Osteocyte (in vitro differentiated cells): ENCODE data around the gene ADAM15. TPM values are rescaled to one million over a fixed set of nuclear protein-coding genes. Genes with fewer than 3 reads are reported as not detected.

Experiments
- DNase-seq: peaks from one replicate; pipeline ENCODE4 v3.0.0; 2021; ENCODE audit warnings: mixed read lengths; ENCODE audit not compliant: unreplicated experiment; ENCODE audit errors: extremely low spot score
- H3K27ac Mint-ChIP-seq: one replicate; pipeline ENCODE4 v1.8.0; 2021; ENCODE audit warnings: mild to moderate bottlenecking, mixed read lengths; ENCODE audit not compliant: unreplicated experiment
- H3K27me3 Mint-ChIP-seq: one replicate; pipeline ENCODE4 v1.8.0; 2021; ENCODE audit warnings: mixed read lengths; ENCODE audit not compliant: unreplicated experiment
- H3K36me3 Mint-ChIP-seq: one replicate; pipeline ENCODE4 v1.8.0; 2021; ENCODE audit warnings: mixed read lengths; ENCODE audit not compliant: unreplicated experiment
- H3K4me1 Mint-ChIP-seq: one replicate; pipeline ENCODE4 v1.8.0; 2021; ENCODE audit warnings: mixed read lengths; ENCODE audit not compliant: unreplicated experiment
- H3K4me3 Mint-ChIP-seq: one replicate; pipeline ENCODE4 v1.8.0; 2021; ENCODE audit warnings: mild to moderate bottlenecking, moderate library complexity, mixed read lengths; ENCODE audit not compliant: unreplicated experiment
- H3K9me3 Mint-ChIP-seq: one replicate; pipeline ENCODE4 v1.8.0; 2021; ENCODE audit warnings: mixed read lengths; ENCODE audit not compliant: unreplicated experiment
- total RNA-seq: library from RNA; stranded (reverse); gene quantifications from 2 replicates; pipeline ENCODE4 v1.2.1, GENCODE V29; 2021
- TF ChIP-seq, protein P1 (sequence below): fragments of 200-600 bp; sonication (generic); IDR thresholded peaks from 2 replicates; pipeline ENCODE4 v1.5.0; 2021; ENCODE audit warnings: antibody characterized with exemption, mild to moderate bottlenecking, moderate library complexity

ADAM15 gene
- total RNA-seq, 1 donor from 2014 or later = 89.4 TPM

DNA sequence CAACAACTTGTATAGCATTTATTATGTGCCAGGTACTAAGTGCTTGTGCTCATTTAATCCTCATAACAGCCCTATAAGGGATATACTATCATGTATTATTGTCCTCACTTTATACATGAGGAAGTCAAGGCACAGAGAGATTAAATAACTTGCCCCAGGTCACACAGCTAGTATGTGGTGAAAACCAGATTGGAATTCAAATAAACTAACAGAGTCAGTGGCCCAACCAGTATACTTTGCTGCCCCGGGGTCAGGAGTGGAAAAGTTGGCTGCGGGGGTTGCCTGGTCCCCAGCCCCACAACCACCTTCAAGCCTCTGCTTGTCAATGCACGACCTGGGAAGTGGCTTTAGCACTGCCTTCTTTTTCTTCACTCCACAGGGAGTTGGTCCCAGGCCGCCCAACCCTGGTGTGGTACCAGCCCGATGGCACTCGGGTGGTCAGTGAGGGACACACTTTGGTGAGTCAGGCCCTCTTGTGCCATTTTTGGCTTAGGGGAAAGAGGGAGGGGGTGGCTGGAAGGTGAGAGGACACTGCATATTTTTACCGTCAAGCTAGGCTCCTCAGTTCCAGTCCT is 2.5 kb downstream of the ADAM15 start:
- H3K4me3 Mint-ChIP-seq = no peak overlapping the region
- H3K27ac Mint-ChIP-seq = no peak overlapping the region

DNA sequence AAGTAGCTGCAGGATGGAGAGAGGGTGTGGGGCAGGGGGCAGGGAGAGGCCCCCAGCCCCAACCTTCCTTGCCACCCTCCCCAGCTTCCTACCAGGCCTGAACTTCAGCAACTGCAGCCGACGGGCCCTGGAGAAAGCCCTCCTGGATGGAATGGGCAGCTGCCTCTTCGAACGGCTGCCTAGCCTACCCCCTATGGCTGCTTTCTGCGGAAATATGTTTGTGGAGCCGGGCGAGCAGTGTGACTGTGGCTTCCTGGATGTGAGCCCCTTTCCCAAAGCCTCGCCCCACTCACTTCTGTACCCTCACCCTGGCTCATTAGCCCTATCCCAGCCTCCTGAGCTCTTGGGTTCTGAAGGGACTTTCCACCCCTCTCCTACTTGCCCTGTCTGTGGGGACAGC is 6.0 kb downstream of the ADAM15 start:
- peaks cover 17% of the 10 kb centered on the region for H3K4me1 Mint-ChIP-seq
- peaks cover 13% of the 10 kb centered on the region for H3K36me3 Mint-ChIP-seq
- no peaks in the 10 kb centered on the region for H3K9me3 Mint-ChIP-seq
- DNase-seq = no peak
- no peak overlapping the region for H3K27ac Mint-ChIP-seq
- TF ChIP-seq, protein P1, sequence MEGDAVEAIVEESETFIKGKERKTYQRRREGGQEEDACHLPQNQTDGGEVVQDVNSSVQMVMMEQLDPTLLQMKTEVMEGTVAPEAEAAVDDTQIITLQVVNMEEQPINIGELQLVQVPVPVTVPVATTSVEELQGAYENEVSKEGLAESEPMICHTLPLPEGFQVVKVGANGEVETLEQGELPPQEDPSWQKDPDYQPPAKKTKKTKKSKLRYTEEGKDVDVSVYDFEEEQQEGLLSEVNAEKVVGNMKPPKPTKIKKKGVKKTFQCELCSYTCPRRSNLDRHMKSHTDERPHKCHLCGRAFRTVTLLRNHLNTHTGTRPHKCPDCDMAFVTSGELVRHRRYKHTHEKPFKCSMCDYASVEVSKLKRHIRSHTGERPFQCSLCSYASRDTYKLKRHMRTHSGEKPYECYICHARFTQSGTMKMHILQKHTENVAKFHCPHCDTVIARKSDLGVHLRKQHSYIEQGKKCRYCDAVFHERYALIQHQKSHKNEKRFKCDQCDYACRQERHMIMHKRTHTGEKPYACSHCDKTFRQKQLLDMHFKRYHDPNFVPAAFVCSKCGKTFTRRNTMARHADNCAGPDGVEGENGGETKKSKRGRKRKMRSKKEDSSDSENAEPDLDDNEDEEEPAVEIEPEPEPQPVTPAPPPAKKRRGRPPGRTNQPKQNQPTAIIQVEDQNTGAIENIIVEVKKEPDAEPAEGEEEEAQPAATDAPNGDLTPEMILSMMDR = no peak
- no peak overlapping the region for H3K4me3 Mint-ChIP-seq
- no peaks in the 10 kb centered on the region for H3K27me3 Mint-ChIP-seq

More for the DNA sequence above, 2.5 kb downstream of the ADAM15 start:
- TF ChIP-seq, protein P1 = no peak
- Mint-ChIP-seq H3K4me1 (peaks cover 27% of the 10 kb centered on the region), H3K9me3 (no peaks in the 10 kb centered on the region), H3K36me3 (peaks cover 13% of the 10 kb centered on the region), H3K27me3 (no peaks in the 10 kb centered on the region)
- no peak for DNase-seq

DNA sequence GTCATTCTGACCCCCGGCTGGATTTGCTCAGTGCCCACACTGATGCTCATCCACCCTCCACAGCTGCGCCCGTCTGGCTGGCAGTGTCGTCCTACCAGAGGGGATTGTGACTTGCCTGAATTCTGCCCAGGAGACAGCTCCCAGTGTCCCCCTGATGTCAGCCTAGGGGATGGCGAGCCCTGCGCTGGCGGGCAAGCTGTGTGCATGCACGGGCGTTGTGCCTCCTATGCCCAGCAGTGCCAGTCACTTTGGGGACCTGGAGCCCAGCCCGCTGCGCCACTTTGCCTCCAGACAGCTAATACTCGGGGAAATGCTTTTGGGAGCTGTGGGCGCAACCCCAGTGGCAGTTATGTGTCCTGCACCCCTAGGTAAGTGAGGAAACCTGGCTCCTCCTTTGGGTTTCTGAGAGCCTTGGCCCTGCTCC is 6.7 kb downstream of the ADAM15 start:
- Mint-ChIP-seq H3K27ac (no peak overlapping the region), H3K27me3 (no peaks in the 10 kb centered on the region), H3K9me3 (no peaks in the 10 kb centered on the region), H3K4me1 (peaks cover 17% of the 10 kb centered on the region), H3K36me3 (peaks cover 13% of the 10 kb centered on the region), H3K4me3 (no peak overlapping the region)
- TF ChIP-seq, protein P1 = no peak
- no peak for DNase-seq

DNA sequence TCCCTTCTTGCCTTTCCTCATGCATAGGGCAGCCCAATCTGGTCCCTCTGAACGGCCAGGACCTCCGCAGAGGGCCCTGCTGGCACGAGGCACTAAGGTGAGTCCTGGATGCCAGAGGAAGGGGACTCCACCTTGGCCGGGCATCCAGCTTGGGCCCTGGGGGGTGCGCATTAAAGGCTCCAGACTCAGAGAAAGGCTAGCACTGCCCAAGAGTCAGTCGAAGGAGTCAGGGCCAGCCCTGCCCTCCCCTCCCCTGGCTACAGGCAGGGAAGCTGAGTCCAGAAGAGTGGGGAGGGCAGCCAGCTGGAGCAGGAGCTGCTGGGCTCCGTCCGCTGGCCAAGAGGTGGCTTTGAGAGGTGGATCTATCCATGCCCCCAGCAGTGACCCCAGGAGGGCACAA is 9.6 kb downstream of the ADAM15 start:
- DNase-seq = no peak
- peaks cover 30% of the 10 kb centered on the region for H3K4me1 Mint-ChIP-seq
- no peaks in the 10 kb centered on the region for H3K27me3 Mint-ChIP-seq
- no peak overlapping the region for H3K27ac Mint-ChIP-seq
- TF ChIP-seq, protein P1 = no peak
- H3K9me3 Mint-ChIP-seq = no peaks in the 10 kb centered on the region
- peaks cover 13% of the 10 kb centered on the region for H3K36me3 Mint-ChIP-seq
- H3K4me3 Mint-ChIP-seq = no peak overlapping the region

DNA sequence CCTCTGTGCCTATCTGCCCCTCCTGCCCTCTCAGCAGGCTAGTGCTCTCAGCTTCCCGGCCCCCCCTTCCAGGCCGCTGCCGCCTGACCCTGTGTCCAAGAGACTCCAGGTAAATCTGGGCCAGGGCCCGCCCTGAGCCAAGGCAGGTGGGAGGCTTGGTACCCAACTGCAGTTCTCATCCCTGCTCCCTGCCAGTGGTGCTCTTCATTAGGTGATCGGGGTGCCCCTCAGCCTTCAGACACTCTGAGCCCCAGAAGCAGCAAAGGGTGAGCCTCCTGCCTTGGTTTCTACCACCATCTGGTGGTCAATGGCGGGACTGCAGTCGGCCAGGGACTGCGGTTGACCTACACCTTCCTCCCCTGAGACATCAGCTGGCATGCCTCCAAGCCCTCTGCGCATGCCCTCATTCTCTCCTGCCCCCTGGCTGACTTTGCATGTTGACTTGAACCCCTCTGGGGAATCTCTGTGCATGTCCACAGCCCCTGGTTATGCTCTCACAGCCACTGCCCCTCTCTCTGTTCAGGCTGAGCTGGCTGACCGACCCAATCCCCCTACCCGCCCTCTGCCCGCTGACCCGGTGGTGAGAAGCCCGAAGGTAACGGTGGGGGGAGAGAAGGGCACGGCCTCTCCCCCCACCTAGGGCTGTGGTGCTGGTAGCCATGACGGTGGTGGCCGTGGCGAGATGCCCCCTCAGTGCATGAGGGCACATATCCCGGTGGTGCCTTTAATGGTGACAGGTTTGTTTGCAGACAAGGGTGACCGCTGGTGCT is 10.4 kb downstream of the ADAM15 start:
- TF ChIP-seq, protein P1 = peak; percentile 97
- DNase-seq = peak; percentile 96
- no peak overlapping the region for H3K4me3 Mint-ChIP-seq
- no peaks in the 10 kb centered on the region for H3K27me3 Mint-ChIP-seq
- no peak overlapping the region for H3K27ac Mint-ChIP-seq
- peaks cover 30% of the 10 kb centered on the region for H3K4me1 Mint-ChIP-seq
- peaks cover 8% of the 10 kb centered on the region for H3K36me3 Mint-ChIP-seq
- no peaks in the 10 kb centered on the region for H3K9me3 Mint-ChIP-seq
